ENCODE results near the gene CFTR.

Gene CFTR

DNA sequence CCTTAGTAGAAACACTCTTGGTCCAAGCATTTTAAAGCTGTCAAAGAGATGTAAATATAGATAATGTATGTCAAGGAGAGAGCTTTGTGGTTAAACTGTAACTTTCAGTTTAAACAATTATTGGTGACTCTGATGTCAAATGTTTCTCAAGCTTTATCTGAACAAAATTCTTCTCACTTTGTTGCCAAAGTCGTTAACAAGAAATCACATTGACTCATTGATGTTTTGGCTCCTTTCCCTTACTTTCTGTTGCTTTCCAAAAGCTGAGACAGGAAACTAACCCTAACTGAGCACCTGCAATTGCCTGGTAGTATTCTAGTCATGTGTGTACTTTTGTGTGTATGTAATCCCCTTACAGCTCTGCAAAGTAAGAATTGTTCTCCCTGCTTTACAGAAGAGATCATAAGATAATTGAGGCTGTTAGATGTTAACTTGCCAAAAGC is 108.5 kb downstream of the CFTR start:
- no peak for DNase-seq (ENCODE audit: low read depth)

GRCh38 chr7:117590191-117590590 is 110.4 kb downstream of the CFTR start:
- no peak for DNase-seq (ENCODE audit: low read depth)

DNA sequence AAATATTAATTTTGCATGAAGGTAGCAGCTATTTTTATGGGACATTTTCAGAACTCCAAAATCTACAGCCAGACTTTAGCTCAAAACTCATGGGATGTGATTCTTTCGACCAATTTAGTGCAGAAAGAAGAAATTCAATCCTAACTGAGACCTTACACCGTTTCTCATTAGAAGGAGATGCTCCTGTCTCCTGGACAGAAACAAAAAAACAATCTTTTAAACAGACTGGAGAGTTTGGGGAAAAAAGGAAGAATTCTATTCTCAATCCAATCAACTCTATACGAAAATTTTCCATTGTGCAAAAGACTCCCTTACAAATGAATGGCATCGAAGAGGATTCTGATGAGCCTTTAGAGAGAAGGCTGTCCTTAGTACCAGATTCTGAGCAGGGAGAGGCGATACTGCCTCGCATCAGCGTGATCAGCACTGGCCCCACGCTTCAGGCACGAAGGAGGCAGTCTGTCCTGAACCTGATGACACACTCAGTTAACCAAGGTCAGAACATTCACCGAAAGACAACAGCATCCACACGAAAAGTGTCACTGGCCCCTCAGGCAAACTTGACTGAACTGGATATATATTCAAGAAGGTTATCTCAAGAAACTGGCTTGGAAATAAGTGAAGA is 112.3 kb downstream of the CFTR start:
- no peak for DNase-seq (ENCODE audit: low read depth)

DNA sequence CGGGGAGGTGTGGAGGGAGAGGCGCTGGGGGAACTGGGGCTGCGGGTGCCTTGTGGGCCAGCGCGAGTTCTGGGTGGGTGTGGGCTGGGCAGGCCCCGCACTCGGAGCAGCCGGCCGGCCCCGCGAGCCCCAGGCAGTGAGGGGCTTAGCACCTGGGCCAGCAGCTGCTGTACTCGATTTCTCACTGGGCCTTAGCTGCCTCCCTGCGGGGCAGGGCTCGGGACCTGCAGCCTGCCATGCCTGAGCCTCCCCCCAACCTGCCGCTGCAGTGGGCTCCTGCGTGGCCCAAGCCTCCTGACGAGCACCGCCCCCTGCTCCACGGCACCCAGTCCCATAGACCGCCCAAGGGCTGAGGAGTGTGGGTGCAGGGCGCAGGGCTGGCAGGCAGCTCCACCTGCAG is 116.3 kb downstream of the CFTR start:
- DNase-seq (ENCODE audit: low read depth): no peak

DNA sequence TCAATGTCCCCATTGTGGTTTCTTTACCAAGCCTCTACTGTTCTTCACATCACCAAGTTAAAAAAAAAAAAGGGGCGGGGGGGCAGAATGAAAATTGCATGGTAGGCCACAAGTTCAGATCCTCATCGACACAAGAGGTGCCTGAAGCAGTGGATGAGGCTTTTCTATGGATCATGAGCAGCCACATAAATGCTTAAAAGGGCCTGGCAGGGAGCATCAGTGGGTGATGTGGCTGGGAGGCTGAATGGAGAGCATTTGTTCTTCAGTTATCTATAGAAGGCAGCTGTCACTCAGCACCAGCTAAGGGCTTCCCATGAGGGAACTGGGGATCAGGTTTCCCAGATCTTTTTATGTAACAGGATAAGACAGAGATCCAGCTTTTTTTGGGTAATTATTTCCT is 117.9 kb downstream of the CFTR start:
- DNase-seq (ENCODE audit: low read depth): no peak

DNA sequence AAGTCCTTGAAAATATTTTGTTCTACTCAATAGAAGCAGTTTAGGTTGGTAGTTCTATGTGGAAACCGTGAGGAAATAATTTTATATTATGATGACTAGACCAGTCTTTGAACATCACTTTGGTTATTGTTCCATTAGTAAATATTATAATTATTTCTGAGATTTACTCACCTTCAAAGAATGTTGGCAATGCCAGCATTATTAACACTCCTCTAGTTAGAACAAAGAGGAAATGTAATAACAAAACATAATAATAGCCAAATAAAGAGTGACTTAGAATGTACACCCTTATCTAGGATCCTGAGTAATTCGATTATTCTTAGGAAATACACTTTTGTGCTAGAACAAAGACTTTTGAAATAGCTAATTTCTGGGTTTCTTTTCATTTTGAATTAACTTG is 121.1 kb downstream of the CFTR start:
- DNase-seq (ENCODE audit: low read depth): no peak

DNA sequence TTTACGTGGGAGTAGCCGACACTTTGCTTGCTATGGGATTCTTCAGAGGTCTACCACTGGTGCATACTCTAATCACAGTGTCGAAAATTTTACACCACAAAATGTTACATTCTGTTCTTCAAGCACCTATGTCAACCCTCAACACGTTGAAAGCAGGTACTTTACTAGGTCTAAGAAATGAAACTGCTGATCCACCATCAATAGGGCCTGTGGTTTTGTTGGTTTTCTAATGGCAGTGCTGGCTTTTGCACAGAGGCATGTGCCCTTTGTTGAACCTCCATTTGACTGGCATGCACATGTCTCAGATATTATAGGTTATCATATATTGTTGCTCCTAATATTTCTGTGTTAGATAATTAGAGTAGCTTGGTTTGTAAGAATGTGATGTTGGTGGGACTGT is 123.8 kb downstream of the CFTR start:
- no peak for DNase-seq (ENCODE audit: low read depth)

- no peak for DNase-seq (ENCODE audit: low read depth)
Measured at GRCh38 chr7:117605712-117606111, 125.9 kb downstream of the CFTR start.

- DNase-seq (ENCODE audit: low read depth): no peak
Measured at GRCh38 chr7:117606132-117606531, 126.3 kb downstream of the CFTR start.

DNA sequence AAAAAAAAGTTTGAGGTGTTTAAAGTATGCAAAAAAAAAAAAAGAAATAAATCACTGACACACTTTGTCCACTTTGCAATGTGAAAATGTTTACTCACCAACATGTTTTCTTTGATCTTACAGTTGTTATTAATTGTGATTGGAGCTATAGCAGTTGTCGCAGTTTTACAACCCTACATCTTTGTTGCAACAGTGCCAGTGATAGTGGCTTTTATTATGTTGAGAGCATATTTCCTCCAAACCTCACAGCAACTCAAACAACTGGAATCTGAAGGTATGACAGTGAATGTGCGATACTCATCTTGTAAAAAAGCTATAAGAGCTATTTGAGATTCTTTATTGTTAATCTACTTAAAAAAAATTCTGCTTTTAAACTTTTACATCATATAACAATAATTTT is 130.6 kb downstream of the CFTR start:
- no peak for DNase-seq (ENCODE audit: low read depth)

DNA sequence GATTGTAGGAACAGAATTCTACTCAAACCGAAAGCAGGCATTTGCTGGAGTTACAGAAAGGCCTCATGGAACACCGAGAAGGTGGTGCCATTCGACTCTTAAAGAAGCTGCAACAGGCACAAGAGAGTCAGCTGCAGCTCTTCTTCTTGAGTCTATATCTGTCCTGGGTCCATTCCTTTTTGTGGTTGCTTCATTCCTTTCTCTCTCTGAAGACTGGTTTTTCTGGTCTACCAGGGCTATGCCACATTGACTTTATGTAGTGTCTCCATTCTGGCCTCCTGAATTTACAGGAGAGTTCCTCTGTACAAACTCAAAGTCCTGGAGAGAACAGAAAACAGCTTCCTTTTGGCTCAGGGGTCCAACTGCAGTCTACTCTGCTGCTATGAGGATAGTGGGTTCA is 132.8 kb downstream of the CFTR start:
- no peak for DNase-seq (ENCODE audit: low read depth)

- DNase-seq (ENCODE audit: low read depth): no peak
Measured at GRCh38 chr7:117616694-117617093, 136.9 kb downstream of the CFTR start.

- DNase-seq (ENCODE audit: low read depth): no peak
Measured at GRCh38 chr7:117619681-117620080, 139.9 kb downstream of the CFTR start.

- DNase-seq (ENCODE audit: low read depth): no peak
Measured at GRCh38 chr7:117621075-117621618, 141.3 kb downstream of the CFTR start.

DNA sequence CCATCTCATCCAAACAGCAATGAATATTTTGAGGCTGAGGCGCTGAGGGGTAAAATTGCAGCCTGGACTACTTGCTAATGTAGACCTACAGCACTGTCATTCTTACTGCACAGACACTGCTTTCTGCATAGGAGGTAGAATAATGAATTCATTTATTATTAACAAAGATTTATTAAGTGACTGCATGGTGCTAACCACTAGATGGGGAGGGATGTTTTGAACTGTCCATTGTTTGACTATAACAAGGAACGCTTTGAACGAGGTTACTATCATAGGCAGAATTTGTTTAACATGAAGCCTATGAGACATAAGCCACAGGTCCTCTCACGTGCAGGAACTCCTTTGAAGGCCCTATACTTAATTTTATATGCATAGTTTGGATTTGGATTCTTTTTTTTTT is 143.8 kb downstream of the CFTR start:
- no peak for DNase-seq (ENCODE audit: low read depth)

- DNase-seq (ENCODE audit: low read depth): no peak
Measured at GRCh38 chr7:117630501-117630900, 150.7 kb downstream of the CFTR start.

DNA sequence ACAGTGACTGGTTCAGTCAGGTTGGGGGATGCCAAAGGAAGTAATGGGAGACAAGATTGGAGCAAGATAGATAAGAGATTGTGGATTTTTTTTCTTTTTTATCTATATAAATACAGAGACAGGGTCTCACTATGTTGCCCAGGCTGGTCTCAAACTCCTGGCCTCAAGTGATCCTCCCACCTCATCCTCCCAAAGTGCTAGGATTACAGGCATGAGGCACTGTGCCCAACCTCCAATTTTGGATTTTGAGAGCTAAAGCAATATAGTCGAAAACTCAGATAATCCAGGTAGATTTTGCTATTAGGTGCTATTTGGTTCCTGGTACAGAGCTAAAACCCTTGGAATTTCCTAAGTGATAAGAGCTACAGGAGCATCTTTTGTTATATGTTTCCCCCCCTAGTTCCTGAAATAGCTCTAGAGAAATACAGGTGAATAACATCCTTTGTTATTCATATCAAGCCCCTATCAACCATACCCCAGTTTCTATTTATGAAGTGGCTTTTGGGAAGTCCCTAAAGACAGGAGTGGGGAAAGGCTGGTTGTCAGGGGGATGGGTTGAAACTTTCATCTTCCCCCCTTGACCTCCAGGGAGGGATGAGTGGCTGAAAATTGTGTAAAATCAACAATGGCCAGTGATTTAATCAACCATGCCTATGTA is 151.2 kb downstream of the CFTR start:
- DNase-seq (ENCODE audit: low read depth): no peak

DNA sequence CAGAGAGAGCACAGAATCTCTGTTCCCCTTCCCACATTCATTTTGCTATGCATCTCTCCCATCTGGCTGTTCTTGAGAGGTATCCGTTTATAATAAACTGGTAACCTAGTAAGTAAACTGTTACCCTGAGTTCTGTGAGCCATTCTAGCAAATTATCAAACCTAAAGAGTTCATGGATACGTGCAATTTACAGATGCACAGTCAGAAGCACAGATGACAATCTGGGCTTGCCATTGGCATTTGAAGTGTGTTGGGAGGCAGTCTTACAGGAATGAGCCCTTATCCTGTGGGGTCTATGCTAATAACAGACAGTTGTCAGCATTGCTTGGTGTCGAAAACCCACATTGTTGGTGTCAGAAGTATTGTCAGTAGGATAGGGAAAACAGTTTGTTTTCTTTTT is 151.8 kb downstream of the CFTR start:
- DNase-seq (ENCODE audit: low read depth): no peak

DNA sequence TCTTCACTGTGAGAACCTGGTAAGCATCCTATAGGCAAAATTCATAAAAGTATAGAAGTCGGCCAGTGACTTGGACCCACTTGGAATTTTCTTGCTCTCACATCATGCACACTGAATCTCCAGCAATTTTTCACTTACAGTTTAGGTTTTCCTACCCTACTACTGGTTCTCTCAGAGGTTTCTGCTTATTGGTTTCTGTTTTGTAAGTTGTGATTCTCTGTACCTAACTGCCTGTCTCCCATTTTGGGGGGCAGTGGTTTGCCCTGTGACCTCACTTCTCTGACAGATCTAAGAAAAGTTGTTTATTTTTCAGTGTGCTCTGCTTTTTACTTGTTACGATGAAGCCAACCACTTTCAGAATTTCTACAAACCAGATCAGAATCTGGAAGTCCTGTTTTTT is 158.1 kb downstream of the CFTR start:
- no peak for DNase-seq (ENCODE audit: low read depth)

GRCh38 chr7:117639966-117640365 is 160.1 kb downstream of the CFTR start:
- no peak for DNase-seq (ENCODE audit: low read depth)

- DNase-seq (ENCODE audit: low read depth): no peak
Measured at GRCh38 chr7:117640465-117640864, 160.6 kb downstream of the CFTR start.

- DNase-seq (ENCODE audit: low read depth): no peak
Measured at GRCh38 chr7:117645481-117646165, 165.8 kb downstream of the CFTR start.

GRCh38 chr7:117648203-117648866 is 168.5 kb downstream of the CFTR start:
- no peak for DNase-seq (ENCODE audit: low read depth)
